HG03521 (cell line): ENCODE results near the gene MYRF.

Experiments
- ATAC-seq: cut with Tn5 transposase; IDR thresholded peaks from one replicate; pipeline ENCODE4 v1.9.1; 2021; ENCODE audit warnings: mild to moderate bottlenecking, moderate library complexity; ENCODE audit not compliant: unreplicated experiment

The MYRF gene

DNA sequence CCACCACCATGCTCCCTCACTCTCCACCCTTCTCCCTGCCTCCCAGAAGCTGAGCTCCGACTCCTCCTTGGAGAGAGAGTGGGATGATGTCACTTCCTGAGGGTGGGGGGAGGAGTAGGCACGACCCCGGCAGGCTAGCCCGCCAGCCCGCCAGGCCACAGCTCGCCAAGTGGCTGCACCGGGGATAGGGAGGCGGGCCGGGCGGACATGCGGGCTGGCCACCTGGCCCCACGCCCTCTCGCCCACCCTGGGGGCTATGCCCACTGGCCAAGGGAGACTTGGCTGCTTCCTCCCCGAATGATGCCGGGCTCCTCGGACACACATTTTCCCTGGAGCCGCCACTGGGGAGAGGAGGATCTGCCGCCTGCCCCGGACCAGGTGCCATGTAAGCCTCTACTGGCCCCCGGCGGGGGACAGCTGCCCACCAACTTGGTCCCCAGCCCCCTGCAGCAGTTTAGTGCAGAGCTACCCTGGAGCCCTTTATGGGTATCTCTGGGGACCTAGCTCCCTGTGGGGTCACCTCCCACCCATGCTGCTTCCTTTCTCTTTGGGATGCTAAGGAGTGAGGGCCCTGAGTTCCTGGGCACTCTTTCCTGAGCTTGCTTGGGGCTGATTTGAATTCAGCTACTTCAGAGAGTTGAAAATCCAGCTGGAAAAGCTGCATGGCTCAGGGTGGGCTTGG is 33.7 kb upstream of the MYRF start:
- no peak for ATAC-seq

GRCh38 chr11:61719978-61720377 is 32.5 kb upstream of the MYRF start:
- no peak for ATAC-seq

GRCh38 chr11:61720597-61720996 is 31.8 kb upstream of the MYRF start:
- ATAC-seq = no peak

GRCh38 chr11:61724437-61724836 is 28.0 kb upstream of the MYRF start:
- ATAC-seq = no peak

DNA sequence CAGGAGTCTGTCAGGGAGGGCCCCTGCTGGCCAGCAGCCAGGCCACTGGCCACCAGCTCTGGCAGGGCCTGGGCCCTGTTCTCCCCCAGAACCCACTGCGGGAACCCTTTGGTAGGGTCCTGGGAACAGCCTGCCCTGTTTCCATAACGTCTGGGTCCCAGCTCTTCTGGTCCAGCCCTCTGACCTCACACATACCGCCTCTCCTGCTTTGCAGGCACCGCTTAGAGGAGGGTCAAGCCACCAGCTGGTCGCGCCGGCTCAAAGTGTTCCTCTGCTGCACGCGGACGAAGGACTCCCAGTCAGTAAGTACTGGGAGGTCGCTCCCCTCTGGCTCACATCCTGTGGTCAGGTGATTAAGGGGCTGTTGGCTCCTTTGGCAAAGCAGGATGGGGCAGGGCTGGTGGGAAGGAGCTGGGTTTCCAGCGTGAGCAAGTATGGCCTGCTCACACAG is 26.6 kb upstream of the MYRF start:
- no peak for ATAC-seq

GRCh38 chr11:61726775-61727174 is 25.7 kb upstream of the MYRF start:
- ATAC-seq = no peak

- ATAC-seq = no peak
Observed at GRCh38 chr11:61727401-61727811, 25.0 kb upstream of the MYRF start.

- no peak for ATAC-seq
Observed at GRCh38 chr11:61728066-61728939, 24.1 kb upstream of the MYRF start.

GRCh38 chr11:61728940-61729219 is 23.6 kb upstream of the MYRF start:
- ATAC-seq = no peak

- no peak for ATAC-seq
Observed at GRCh38 chr11:61730240-61730994, 22.0 kb upstream of the MYRF start.

DNA sequence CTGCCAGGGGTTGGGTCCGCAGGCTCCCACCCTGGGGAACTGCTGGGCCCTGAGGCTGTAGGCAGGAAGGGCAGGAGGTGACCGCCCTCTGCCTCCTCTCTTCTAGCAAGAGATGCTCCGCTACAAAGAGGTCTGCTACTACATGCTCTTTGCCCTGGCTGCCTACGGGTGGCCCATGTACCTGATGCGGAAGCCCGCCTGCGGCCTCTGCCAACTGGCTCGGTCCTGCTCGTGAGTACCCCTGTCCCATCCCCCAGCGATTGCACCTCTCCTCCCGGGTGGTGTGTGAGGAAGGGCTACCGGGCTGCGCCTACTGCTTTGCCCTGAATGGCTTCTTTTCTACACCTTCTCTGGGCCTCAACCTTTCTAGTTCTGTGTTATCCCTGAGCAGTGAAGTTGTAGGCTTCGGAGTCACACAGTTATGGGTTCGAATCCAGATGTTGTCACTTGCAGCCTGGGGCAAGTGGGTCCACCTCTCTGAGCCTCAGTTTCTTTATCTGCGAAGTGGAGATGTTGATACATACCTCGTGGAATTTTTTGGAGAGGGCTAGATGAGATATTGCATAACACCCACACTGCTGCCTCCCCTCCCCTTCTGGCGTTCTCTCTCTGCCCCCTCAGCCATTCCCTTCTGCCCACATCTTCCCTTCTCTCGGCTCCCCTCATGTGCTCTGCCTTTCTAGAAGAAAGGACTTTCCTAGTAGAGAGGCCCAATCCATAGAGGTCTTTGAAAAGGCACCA is 21.1 kb upstream of the MYRF start:
- ATAC-seq = no peak

DNA sequence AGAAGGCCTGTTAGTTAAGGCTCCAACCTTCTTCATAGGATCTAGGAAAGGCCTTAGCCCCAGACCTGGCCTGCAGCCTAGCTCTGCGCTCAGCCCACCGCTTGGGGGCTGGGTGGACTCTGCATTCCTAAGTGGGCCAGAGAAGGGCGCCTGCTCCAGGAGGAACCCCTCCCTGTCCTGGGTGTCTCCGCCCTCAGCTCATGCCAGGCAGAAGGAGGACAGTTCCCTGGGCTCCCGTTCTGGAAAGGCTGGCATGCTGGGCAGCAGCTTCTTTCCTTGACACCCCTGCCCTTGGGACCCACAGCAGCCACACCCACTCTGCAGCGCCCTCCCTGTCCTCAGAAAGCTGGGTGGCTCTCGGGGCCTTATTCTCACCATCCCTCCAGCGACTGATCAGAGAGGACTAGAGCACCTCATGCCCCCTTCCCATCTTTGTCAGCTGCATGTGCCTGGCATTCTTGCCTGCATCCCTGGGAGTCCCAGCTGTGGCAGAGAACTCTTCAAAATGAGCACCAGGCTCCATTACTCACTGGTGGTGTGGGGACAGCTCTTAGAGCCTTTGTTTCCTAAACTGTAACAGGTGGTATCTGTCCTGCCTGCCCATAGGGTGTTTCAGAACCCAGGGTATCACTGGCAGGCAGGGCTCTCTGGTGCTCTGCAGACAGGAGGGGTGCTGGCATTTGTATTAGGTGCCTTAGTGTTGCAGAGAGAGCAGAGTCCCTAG is 20.3 kb upstream of the MYRF start:
- ATAC-seq = no peak

DNA sequence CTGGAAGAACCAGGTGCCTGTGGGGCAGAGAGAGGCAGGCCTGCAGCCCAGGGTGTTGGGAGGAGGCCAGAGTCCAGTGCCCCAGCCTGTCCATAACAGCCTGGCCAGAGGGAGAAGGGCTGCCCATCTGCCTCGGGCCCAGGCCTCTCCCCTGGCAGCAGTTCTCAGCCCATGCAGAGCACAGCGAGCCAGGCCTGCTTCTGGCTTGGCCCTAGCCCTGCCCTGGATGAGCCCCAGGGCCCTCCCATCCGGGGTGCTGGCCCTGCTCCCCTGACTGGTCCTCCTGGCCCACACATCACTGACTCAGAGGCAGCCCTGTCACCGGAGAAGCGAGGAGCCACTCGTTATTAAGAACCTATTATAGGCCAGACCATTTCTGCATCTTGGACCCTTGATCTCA is 19.7 kb upstream of the MYRF start:
- no peak for ATAC-seq

GRCh38 chr11:61733120-61733978 is 19.1 kb upstream of the MYRF start:
- peak; percentile 64 for ATAC-seq

DNA sequence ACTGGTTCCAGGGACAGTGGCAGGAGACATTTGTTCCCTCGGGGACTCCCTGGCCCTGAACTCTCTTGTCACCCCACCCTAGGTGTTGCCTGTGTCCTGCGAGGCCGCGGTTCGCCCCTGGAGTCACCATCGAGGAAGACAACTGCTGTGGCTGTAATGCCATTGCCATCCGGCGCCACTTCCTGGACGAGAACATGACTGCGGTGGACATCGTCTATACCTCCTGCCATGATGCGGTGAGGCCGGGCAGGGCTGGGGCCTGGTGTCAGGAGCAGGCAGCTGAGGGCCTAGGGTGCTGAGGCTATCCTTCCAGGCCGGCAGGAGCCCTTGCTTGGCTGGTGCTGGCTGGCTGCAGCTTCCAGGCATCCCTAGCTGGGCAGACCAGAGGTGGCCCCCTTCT is 17.7 kb upstream of the MYRF start:
- ATAC-seq = no peak

DNA sequence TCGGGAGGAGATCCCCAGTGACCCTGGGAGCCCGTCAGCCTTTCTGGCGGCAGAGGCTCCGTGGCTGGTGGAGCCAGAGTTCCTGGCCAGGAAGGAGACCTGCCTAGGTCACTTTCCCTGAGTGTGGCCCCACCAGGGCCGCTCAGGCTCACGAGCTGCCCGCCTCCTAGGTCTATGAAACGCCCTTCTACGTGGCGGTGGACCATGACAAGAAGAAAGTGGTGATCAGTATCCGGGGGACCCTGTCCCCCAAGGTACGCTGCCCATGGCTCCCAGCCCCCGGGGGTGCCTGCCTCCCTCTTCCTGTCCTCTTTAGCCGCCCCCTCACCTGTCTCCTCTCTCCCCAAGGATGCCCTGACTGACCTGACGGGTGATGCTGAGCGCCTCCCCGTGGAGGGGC is 17.0 kb upstream of the MYRF start:
- ATAC-seq = no peak

GRCh38 chr11:61736310-61736709 is 16.1 kb upstream of the MYRF start:
- no peak for ATAC-seq

DNA sequence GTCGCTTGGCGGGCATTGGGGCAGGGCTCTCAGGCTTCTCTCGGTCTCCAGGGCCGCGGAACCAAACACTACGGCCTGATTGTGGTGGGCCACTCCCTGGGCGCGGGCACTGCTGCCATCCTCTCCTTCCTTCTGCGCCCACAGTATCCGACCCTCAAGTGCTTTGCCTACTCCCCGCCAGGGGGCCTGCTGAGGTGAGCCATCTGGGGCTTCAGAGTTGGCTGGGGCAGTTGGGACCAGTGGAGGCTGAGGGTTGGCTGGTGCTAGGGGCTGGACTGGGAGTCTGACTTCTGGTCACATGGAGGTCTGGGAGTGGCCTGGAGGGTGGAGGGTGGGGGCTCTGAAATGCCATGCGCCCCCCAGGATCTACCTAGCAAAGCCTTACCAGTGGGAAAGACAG is 15.3 kb upstream of the MYRF start:
- ATAC-seq = no peak

GRCh38 chr11:61737636-61738386 is 14.6 kb upstream of the MYRF start:
- ATAC-seq = no peak
